NCI-H128 (cell line): ENCODE data around the gene PSMF1.

Experiments
- DNase-seq: peaks from one replicate; lab custom pipeline; 2025; ENCODE audit not compliant: unreplicated experiment; lab: John Stamatoyannopoulos, UW

The PSMF1 gene

DNA sequence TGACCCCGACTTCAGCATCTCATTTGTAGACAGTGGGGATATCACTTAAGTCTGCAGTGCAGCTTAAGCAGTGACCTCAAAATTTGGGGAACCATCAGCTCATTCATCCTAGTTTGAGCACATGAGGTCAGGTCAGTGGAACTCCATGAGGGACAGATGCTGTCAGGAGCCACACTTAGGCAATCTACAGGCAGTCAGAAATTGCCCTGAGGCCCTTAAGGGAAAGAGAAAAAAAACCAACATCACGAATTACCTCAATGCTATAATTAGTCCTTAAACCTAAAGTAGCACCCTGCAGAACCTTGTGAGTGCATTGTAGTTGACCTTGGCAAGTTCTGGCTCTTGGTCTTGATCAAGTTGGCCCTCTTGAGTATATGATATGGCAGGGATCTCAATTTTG is 45.3 kb downstream of the PSMF1 start:
- DNase-seq, result no peak

DNA sequence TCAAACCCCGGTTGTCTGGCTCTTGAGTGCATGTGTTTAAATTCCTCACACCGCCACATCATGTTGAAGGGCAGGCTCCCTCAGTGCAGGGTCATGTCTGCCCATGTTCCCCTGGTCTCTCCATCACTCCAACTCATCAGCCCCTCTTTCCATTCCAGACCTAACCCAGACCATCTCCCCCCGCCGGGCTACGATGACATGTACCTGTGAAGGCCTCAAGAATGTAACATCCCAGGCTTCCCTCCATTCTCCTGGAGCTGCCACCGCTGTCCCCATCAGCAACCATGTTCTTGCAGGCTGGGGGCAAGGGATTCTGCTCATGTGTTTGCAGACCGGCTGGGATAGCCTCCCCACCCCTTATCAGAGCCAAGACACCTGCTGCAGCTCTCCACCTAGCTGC is 46.5 kb downstream of the PSMF1 start:
- DNase-seq, result no peak

DNA sequence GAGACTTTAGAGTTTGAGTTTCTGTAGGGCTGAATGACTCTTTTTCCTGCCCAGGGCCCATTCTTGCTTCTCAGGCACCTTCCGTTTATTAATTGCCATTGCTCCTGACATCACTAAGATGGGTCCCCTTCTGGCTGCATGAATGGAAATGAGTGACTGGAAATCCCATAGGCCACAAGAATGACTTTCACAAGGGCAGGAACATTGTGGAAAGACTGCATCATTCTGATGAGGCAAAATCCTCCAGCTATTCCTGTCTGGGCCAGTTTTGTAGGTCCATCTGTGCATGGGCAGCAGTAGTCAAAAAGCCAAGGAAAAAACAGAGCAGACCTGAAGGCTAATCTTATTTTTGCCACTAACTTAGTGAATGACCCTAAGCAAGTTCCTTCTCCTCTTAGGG is 47.1 kb downstream of the PSMF1 start:
- no peak for DNase-seq

DNA sequence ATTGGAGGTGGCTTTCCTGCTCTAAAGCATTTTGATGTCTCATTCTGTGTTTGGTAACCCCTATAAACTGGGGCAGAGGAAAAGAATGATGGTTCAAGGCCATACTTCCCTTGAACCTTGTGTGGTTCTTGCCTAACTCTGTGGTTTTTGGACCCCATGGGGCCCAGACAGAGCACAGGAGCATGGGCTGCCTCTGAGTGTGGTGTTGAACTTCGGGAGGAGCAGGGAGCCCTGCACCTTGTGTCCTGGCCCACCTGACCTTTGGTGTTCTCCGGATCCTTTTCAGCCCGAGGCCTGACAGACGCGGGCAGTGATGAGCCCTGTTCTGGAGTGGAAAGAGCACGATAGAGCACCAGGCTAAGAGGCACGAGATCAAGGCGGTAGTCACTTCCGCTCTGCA is 47.5 kb downstream of the PSMF1 start:
- DNase-seq, result no peak

DNA sequence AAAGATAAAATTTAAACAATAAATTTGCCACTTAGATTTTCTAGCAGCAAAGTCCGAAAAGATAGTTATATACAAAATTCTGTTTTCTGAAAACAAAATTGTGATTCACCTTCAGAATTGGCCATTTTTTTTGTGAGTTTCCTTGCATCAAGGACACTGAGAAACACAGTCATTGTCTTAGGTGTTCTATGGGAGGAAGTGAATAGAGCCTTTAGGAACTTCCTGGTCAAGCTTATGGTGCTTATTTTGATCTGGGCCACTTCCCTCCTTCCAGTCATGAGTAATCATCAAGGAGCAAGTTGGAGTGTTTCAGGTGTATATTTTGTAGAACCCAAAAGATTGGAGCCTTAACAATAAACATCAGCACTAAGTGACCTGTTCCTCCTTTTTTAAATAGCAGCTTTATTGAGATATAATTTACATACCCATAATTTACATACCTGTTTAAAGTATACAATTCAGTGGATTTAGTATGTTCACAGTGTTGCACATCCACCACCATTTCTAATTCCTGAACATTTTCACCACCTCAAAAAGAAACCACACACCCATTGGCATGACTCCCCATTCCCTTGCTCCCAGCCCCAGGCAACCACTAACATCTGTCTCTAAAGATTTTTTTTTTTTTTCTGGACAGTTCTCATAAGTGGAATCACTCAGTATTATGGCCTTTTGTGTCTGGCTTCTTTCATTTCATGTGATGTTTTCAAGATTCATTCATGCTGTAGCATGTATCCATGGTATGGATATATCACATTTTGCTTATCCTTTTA is 48.7 kb downstream of the PSMF1 start:
- DNase-seq, result no peak

DNA sequence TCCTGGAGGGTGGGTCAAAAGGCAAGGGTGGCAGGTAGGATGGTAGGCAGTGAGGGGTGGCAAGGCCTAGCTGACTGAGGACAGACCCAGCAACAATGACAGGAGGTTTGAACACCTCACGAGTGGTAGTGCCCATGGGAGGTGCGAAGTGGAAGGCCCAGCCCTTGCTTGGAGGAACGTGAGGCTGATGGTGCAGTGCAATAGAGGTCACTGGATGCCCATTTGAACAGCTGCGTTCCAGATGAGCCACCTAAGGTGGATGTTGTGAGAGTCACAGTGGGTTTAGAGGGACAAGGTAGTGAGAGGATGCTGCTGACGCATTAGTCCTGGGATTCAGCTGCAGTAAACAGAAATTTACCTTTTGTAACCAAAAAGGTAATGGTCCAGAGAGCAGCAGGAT is 50.8 kb downstream of the PSMF1 start:
- DNase-seq, result no peak

DNA sequence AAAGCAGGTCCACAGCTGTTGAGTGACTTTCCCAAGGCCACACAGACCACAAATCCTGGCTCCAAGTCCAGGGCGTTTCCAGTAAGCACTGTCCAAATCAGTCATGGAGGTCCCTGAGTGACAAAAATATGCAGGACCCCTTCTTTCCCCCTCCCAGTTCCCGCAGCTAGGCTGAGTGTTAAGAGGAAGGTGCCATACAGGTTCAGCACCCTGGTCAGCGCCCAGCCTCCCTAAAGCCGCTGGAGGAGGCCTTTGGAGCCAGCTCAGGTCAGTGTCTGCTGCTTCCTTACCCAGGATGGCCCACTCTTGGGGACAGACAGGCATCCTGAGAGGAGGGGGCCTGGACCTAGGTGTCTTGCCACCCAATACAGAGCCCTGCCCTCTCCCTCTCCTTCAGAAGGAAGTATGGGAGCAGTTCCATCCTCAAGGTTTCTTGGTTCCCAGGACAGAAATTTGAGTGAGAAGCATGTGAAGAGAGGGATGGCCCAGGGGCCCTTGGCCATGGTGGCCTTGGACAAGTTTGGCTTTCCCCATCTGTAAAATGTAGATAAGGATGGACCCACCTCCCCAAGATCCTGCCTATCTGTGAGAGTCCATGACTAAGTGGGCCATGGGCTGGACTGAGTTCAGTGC is 53.2 kb downstream of the PSMF1 start:
- DNase-seq, result no peak

DNA sequence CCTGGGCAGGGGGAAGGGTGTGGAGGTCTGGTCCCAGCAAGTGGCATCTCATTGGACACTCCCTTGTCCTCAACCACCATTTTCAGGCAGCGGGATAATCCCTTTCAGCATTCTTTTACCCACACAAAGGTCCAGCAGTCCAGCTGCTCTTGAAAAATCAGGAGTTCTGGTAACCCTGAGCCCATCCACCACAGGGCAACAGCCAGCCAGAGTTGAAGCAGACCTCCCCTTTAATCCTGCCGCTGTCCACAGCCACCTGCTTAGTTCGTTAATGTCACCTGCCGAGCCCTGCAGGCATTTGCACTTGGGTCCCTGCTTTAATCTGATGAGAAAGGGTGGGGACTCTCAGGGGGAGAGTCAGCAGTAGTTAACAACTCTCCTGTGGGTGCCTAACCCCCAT is 55.3 kb downstream of the PSMF1 start:
- no peak for DNase-seq

DNA sequence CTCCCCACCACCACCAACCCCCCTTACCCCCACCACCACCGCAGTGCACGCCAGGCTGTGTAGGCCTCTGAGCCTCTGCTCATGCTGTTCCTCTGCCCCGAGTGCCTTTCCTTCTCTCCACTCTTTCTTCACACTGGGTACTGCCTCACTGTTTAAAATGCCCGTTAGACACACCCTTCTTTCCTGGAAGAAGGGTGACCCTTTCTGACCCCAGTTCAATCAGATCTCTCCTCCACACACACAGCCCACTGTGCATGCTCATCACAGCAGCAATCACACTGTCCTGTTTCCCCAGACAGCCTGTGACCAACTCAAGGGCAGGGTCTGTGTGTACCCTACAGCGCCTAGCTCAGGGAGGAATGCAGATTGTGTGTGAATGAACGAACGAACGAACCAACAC is 56.4 kb downstream of the PSMF1 start:
- no peak for DNase-seq

DNA sequence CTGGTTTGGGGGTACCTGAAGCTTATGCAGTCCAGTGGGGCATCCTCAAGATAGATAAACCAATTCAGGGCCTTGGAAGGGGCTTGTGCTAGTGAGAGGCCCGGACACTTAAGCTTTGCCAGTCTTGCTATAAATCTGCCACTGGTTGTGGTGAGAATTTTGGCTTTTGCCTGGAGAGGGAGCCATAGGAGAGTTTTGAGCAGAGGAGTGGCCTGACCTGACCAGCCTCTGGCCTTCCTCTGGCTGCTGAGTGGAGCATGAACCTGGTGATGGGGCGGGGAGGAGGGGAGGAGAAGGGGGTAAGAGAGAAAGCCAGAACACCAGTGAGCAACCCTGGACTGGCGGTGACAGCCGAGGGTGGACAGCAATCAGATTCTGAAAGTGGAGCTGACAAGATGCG is 59.3 kb downstream of the PSMF1 start:
- no peak for DNase-seq

DNA sequence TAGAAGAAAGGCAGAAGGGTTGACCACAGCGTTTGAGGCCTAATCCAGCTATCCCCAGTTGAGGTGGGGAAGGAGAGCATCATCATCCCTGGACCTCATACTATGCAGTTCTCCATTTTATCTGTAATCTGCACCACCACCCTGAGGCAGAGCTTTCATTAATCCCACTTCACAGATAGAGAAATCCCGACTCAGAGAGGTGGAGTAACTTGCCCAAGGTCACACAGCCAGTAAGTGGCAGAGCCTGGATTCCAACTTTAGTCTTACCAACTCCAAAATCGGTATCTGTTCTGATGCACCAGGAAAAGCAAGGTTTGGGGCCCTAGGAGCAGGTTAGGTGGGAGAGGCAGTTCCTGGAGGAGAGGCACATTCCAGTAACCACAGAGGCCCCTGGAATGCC is 59.7 kb downstream of the PSMF1 start:
- no peak for DNase-seq

DNA sequence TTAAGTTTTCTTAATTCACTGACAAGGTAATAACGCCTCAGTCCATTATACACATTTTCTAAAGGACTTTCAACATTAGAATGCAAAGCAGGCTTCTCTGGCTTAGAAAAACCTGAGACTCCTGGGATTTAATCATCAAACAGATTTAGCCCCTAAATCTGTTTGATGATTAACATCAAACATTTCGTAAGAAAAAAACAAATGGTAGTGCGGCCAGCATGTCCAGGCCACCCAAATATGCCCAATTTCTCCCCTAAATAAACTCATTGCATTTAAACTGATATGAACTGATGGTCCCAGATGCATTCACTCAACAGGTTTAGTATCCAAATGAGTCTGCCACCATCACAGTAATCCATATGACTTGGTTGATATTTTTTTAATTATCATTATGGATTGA is 60.2 kb downstream of the PSMF1 start:
- DNase-seq, result no peak

DNA sequence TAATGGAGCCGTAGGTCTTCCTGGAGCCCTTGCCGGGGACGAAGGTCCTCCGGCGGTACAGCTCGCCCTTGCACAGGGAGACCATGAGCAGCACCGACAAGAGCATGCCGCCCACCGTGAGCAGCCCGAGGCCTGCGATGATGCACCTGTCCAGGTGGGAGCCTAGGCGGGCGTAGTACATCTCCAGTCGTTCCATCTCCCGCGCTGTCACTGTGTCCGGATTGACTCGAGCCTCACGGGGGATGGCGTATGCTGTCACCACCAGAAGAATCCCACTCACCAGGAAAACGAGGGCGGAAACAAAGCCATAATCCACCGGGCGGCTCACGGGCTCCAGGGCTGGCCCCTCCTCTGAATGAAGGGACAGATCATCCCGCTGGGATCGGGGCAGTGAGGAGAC is 62.5 kb downstream of the PSMF1 start:
- no peak for DNase-seq

DNA sequence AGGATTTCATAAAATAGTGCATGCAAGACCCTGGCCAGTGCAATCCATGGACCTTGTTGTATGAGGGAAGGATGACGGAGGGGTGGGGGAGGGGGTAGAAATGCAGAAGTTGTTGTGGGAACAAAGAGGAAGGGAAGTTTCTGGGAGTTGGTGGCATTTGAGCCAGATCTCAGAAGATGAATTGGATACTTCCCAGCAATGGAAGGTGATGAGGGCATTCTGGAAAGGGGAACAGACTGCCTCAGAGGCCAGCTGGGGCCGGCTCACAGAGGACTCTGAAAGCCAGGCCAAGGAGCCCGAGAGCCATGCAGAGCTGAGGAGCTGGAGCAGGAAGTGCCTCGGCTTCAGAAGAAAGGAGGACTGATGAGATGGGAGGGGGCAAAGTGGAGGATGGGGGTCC is 63.7 kb downstream of the PSMF1 start:
- no peak for DNase-seq

DNA sequence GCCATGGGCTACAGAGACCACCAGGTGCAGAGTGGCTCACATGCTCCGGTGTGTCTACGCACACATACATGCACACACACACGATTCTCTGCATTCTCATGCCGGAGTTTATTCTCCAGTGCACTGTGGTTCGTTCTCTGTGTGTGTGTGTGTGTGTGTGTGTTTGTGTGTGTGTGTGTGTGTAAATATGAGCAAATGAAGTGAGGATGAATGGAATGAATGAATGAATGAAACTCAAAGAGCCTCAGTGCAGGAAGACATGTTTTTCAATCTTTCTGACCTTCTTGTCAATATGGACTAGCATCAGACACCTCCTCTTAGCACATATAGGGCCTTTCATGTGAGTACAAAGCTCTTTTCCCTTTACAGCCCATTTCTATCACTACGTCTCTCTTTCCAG is 64.8 kb downstream of the PSMF1 start:
- no peak for DNase-seq

DNA sequence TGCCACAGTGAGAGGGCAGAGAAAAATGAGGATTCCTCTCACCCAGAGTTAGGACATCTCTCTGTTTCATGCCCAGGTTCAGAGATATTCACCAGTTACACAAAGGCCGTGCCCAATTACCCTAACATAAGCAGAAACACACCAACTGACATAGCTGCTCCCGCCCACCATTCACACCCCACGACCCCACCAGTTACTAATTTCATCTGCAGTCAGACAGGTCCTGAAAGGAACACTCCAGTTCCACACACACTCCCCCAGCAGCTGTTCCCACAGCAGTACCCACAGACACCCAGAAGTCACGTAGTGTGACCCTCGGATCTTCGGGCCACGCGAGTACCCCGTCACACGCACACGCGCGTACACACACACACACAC is 65.8 kb downstream of the PSMF1 start:
- DNase-seq, result no peak

DNA sequence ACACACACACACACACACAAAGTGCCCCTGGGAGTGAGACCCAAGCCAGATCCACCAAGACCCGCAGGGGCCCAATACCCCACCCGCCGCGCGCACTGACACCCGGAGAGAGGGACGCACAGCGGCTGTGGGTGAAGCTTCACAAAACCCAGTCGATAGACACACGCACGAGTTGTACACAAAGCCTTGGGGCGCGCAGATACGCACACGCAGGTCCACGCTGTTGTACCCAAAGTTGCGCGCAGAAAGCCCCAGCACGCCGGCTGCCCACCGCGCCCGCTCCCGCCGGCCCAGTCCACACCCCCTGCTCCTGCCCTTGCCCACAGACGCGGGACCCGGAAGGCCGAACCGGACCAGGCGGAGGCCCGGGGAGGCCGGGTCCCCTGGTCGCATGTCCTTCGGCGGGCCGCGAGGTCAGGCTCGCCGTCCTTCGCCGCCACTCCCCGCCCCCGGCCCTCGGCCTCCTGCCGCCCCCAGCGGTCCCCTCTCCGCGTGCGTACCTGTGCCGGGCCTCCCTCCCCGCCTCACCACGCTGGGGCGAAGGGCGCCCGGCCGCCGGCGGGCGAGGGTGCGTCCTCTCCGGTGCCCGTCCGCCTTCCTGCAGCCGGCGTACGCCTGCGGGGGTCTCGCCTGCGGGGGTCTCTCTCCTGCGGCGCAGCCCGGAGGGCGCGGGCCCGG is 66.4 kb downstream of the PSMF1 start, which contains the start of gene TMEM74B:
Gene TMEM74B, minus strand, starts transcription at position 344 of the 678 bp plus-strand sequence. CDS start 1,180 bp downstream, outside the sequence.
- DNase-seq, result no peak

DNA sequence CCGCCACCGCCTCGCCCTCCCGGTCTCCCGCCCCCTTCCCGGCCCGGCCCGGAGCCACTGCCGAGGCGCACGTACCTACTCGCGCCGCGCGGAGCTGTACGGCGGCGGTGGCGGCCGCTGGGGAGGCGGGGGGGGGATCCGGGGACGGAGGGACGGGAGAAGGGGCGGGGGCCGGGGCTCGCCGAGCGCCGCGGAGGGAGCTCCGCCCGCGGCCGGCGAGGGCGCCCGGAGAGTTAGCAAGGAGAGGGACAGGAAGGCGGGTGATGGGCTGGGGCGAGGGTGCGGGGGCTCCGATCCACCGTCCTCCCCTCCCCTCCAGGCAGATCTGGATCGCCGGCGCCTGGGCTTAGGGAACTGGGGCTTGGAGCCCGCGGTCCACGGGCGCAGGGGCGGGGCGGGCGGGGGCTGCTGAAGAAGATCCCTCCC is 66.9 kb downstream of the PSMF1 start:
- no peak for DNase-seq

DNA sequence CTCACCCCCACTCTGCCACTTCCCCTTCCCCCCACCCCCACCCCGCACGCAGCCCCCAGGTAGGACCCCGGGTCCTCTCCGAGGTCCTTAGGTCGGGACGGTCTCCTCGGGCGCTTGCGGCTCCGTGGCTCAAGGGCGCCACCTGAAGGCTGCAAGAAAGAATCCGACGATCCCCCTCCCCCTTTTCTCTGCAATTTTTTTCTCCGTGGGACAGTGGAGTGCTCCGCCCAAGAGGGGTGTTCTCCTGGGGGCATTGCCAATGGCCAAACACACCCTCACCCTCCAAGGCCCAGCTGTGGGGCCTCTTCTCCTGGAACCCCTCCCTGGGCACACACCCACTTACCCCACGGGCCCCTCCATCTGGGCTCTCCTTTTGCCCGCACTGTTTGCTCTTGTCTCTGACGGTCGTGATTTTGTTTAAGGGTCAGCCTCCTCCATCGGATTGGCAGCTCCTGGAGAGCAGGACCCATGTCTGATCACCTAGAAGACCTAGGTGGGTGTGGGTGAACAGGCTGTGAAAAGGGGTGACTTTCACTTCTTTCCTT is 67.5 kb downstream of the PSMF1 start:
- peak; percentile 7 for DNase-seq

DNA sequence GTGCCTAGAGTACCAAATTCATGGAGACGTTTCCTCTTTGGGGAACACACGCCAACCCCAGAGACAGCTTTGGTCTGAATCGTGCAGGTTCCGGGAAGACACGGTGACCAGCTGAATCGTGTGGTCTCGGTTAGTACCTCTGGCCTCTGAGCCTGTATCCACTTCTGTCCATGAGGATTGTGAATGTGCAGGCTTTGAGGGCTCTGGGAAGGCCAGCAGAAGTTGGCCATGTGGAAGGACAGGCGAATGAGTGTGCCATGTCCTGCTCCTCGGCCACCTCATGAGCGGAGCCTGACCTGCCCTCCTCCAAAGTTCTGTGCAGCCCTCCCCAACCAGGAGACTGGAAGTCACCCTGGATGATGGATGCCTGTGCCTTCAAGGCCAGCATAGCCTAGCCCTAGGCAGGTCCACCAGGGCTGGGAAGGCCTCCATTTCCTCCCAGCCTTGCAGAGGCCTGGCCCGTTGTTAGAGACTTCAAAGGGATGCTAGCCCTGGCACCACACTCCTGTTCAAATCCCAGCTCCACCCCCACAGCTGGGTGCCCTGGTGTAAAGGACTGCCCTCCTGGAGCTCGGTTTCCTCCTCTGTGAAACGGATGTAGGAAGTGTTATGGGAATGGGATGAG is 68.1 kb downstream of the PSMF1 start:
- DNase-seq, result no peak

DNA sequence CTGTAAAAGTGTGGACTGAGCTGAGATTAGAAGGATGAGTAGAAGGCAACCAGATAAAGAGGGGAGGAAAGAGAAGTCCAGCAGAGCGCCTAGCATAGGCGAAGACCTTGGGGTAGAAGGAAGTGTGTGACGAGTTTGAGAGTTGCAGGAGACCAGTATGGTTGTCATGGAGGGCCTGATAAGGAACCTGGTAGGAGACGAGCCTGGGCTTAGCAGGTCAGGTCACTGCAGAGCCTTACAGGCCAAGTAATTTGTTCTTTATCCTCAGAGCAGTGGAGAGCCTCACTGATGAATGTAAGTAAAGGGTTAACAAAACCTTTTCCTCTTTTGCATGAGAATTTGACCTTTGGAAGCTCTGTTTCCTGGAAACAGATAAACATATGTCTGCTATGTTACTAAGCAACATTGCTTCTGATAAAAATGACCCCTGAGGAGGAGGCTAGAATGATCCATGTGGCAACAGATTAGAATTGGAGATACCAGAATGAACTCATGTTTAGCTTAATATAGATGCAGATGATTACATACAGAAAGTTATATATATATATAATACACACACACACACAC is 69.3 kb downstream of the PSMF1 start:
- DNase-seq, result no peak
